GF-D8 (cell line): ENCODE measurements around the gene PITPNM2.
"Not testable (repeated sequence)": the region's sequence is repeated elsewhere in the genome, so short reads cannot be mapped to it uniquely, and the experiment has no call there.

Experiments used
- DNase-seq: peaks from one replicate; lab custom pipeline; 2025; lab: John Stamatoyannopoulos, UW

PITPNM2 gene

DNA sequence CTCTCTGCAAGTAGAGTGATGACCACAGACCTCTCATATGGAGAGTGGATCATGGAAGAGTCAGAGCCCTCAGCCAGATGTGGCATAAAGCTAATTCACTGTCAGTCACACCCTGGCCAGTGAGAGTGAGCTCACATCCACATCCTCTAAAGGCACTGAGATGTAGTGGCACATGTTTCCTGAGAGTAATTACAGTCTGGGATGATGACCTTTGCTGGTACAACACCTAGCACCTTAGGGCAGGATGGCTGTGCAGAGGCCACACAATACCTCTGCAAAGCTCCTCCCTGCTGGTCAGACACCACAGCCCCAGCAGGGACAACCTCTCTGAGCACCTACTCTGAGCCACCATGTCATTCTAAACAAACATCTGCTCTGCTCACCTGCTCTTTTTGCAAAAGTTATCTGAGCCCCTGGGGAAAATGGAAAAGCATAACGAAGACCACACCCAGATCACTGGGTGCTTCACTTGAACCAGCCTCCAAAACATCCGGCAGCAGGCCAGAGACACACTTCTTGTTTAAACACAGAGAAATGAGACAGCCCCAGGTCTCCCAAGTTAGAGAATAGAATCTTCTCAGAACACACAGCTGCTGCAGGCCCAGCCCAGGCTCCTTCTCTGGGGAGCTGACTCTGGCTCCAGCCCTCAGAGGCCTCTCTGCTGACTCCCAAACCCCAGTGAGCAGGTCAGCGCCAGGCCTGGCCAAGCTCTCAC lies 30.3 kb downstream of the PITPNM2 start:
- no peak for DNase-seq

- DNase-seq, result no peak
Observed at GRCh38 chr12:123119808-123120207, 31.1 kb downstream of the PITPNM2 start.

- no peak for DNase-seq
Observed at GRCh38 chr12:123118497-123118896, 32.4 kb downstream of the PITPNM2 start.

DNA sequence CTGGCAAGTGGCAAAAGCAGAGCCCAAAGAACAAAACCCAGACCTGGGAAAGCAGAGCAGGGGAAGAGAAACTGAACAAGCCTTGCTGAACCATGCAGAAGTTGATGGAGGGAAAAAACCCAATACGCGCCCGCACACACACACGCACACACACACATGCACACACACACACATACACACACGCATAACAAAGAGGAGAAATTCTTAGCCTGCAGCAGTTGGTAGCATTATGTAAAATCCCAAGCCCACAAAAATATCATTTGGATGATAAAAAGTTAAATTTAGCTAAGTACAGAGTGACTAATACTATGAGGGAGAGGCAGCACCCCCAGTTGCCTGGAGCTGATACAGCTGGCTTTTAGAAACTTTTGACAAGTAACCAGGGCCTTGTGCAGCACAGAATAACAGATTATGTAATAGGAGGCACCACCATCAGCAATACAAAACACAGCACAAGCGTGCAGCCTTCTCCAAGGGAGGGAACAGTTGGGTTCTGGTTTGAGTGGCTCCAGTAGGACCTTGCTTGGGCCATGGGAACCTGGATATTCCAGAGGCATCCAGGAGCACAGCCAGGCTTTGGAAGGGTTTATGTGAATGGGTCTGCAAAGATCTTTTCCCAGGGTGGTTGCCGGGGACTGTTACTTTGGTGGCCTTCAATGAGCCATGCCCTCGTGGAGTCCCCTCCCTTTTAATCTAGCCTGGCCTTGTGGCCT lies 35.3 kb downstream of the PITPNM2 start:
- DNase-seq, result no peak

GRCh38 chr12:123114304-123115083 lies 36.4 kb downstream of the PITPNM2 start:
- no peak for DNase-seq

- no peak for DNase-seq
Observed at GRCh38 chr12:123113026-123113425, 37.9 kb downstream of the PITPNM2 start.

DNA sequence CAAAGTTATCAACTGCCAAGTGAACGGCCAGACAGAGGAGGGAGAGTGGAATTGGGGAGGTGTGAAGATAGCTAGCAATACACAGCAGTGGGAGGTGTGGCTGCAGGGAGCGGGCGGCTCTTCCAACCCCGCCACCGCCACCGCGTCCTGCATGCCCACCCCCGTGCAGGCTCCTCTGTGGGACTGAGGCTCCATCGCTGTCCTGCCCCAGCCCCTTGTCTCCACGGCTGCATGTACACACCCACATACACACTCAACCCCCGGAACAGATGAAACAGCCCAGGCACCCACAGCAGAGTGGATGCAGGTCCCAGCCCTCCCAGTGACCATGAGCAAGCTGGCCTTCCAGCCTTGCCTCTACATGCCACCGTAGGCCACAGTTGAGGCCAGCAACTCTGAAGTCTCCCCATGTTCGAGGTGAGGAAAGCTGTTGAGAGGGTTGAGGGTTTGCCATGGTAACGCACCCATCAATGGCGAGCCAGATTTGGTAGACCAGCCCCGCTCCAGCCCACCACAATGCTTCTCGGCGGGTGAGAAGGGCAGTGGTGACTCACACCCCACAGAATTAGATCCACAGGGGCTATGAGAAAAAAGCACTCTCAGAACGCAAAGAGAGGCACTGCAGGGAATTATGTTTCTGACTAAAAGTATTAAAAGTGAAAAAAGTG lies 39.3 kb downstream of the PITPNM2 start:
- no peak for DNase-seq

DNA sequence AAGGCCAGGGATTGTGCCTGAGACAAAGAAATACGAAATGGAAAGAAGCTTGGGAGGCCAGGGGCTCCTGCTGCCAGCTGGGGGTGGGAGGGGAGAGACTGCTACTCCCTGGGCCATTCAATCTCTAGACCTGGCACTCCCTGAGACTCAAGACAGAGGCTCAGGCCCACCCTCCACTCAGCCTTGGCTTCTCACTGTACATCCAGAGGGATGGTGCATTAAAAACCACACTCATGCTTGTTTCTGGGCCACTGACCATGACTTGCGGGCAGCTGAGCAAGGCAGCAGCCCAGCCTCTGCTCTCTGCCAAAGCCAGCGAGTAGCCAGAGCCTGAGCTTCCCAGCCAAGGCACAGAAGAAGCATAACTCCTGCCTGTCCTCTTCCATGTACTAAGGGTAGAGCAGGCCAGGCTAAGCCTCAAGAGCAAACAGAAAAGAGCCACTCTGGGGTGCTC lies 41.5 kb downstream of the PITPNM2 start:
- no peak for DNase-seq

- DNase-seq, result no peak
Observed at GRCh38 chr12:123108682-123109066, 42.2 kb downstream of the PITPNM2 start.

DNA sequence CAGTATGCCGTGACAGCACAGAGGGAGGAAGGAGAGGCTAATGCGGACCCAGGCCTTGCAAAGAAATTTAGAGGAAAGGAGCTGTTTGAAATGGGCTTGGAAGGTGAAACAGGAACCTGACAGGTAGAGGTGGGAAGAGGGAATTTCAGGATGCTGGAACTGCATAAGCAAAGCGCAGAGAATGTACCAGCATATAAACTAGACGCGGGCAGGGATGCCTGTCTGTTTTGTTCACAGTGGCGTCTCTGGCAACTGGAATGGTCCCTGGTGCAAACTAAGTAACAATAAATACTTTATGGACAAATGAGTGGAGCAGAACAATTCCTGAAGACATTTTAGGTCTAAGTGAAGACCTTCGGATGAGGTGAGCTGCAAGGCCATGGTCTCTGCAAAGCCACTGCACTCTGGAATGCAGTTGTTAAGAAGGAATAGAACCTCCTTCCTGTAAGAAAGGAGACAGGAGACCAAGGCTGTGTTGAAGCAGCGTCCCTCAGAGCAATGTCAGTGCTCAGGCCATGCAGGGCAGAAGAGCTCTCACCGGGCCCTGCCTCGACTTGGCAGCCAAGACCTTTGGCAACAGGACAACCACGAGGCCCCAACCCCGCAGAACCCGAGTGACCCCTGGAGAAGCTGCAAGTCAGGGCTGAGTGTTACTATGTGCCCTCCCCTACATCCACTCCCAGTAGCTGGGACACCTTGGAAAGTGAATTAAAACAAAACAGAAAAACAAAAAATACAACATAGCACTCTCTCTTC lies 42.8 kb downstream of the PITPNM2 start:
- no peak for DNase-seq

DNA sequence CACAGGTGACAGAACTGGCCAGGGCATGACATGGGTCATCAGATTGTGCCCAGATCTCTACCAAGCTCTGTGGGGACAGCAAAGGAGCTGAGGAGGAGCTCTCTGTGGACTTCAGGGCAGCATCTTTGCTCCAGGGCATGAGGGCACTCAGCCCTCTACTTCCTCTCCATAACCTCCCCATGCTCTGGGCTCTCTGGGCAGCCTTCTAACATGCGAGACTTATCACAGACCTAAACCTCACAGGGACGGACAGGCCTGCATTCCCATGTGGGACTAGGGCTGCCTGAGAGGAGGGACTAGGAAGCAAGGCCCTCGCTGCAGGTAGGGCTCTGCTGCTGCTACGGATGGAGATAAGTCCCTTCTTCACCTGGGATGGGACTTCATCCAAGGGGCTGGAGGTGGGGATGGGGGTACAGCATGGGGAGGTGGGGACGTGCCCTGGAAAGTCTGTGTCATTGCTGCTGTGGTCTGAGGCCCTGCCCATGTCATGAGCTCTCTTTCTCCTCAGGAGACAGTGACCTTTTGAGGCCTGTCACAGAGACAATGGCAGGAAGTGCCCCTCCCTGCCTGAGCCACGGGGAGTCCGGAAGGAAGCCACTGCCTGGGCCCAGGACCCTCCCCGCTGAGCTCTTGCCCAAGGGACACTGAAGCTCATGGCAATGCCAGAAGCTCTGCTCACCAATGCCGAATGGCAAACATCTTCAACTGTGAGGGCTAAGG lies 44.1 kb downstream of the PITPNM2 start:
- DNase-seq, result peak; percentile 59

DNA sequence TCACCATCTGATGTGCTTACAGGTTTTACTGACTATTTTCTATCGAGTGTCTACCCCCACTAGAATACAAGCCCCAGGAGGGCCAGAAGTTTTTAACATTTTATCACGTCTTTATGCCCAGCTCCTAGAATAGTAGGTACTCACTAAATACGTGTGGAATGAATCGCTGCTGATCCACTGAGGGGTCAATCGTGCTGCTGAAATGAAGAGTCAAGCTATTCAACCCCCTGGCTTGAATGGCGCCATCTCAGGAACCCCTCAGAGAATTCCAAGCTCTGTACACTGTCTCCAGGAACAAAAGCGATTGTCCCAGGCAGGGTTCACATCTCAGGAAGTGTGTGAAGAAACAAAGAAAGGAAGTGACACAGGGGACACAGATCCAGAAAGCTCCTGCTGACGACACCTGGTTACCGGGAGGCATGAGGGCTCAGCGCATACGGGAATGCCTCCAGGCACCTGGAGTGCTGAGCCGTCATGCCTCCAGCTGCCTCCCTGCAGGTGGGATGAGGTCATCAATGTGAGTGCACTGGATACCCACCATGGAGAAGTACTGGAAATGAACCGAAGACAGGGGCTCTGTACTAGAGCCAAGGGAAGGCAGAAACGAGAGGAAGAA lies 45.6 kb downstream of the PITPNM2 start:
- DNase-seq, result no peak

- DNase-seq, result no peak
Observed at GRCh38 chr12:123104809-123105208, 46.1 kb downstream of the PITPNM2 start.

- not testable (repeated sequence) for DNase-seq
Observed at GRCh38 chr12:123104094-123104493, 46.8 kb downstream of the PITPNM2 start.

- no peak for DNase-seq
Observed at GRCh38 chr12:123102781-123103503, 47.9 kb downstream of the PITPNM2 start.

DNA sequence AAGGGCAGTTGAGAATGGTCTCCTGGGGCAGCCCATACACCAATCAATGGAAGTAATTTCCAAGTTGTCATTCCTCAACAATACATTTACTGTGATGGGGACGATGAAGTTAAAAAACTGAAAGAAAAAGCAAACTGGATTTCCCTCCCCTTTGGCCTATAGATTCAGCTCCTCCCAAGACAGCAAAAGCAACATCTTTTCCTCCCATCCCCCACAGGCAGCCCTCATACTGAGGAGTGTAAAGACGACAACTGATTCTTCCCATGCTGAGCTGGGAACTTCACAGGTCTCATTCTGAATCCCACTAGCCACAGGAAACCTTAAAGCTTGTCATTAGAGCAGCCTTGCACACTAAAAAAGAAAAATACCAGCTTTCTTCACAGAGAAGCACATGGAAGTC lies 48.5 kb downstream of the PITPNM2 start:
- no peak for DNase-seq

GRCh38 chr12:123101526-123101925 lies 49.4 kb downstream of the PITPNM2 start:
- no peak for DNase-seq
